DOHH2 (cell line): Measurements from ENCODE around the gene MTTP.

Experiments
- EZH2phosphoT487 ChIP-seq: fragments of 200-600 bp; sonication (generic); IDR thresholded peaks from 2 replicates; pipeline ENCODE4 v1.6.1; 2017; ENCODE audit warnings: borderline replicate concordance, mild to moderate bottlenecking, antibody characterized with exemption, low read length, moderate library complexity, mixed read lengths
- TF ChIP-seq, protein P1 (sequence below): fragments of 200-600 bp; sonication (generic); IDR thresholded peaks from one replicate; pipeline ENCODE4 v1.5.1; 2014; ENCODE audit warnings: antibody characterized with exemption, mild to moderate bottlenecking, low read depth, low read length; ENCODE audit not compliant: poor library complexity, severe bottlenecking

DNA sequence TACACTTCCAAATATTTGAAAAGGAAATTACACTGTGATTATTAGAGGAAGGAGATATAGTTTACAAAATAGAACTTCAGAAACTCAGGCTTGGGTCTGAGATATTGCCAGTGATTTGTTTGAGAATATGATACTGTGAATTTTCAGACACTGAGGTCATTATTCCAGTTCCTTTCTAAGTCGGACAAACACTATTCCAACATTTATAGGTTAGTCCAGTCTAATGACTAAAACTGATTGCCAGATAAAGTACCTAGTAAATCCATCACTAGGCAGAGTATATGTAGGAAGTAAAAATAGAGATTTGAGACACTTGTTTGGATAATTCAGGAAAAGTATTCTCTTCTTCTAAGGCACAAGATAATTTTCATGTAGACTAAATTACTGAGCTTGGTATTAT is 13.2 kb downstream of the MTTP start:
- TF ChIP-seq, protein P1, sequence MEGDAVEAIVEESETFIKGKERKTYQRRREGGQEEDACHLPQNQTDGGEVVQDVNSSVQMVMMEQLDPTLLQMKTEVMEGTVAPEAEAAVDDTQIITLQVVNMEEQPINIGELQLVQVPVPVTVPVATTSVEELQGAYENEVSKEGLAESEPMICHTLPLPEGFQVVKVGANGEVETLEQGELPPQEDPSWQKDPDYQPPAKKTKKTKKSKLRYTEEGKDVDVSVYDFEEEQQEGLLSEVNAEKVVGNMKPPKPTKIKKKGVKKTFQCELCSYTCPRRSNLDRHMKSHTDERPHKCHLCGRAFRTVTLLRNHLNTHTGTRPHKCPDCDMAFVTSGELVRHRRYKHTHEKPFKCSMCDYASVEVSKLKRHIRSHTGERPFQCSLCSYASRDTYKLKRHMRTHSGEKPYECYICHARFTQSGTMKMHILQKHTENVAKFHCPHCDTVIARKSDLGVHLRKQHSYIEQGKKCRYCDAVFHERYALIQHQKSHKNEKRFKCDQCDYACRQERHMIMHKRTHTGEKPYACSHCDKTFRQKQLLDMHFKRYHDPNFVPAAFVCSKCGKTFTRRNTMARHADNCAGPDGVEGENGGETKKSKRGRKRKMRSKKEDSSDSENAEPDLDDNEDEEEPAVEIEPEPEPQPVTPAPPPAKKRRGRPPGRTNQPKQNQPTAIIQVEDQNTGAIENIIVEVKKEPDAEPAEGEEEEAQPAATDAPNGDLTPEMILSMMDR: no peak
- no peak for TF ChIP-seq EZH2phosphoT487
